Upper lobe of right lung (tissue), 1 donor: ENCODE results near the gene SORBS1. TPM values are rescaled to one million over a fixed set of nuclear protein-coding genes. Genes with fewer than 3 reads are reported as not detected.
A peak's percentile ranks its signal among the peaks of the same experiment; 100 is the strongest.

Experiments used
- ATAC-seq: fragments of 200-7000 bp; cut with Tn5 transposase; one replicate; pipeline ENCODE4 v1.9.1; 2020; ENCODE audit warnings: mild to moderate bottlenecking, moderate library complexity
- DNase-seq: peaks from one replicate; pipeline ENCODE4 v3.0.0-alpha.2; 2020
- H3K27ac ChIP-seq: fragments of 200-600 bp; one replicate; pipeline ENCODE4 v1.8.0; 2022
- H3K27me3 ChIP-seq: fragments of 200-600 bp; one replicate; pipeline ENCODE4 v1.8.0; 2022; ENCODE audit warnings: mild to moderate bottlenecking
- H3K36me3 ChIP-seq: fragments of 200-600 bp; one replicate; pipeline ENCODE4 v1.8.0; 2022
- H3K4me1 ChIP-seq: fragments of 200-600 bp; one replicate; pipeline ENCODE4 v1.8.0; 2022
- H3K4me3 ChIP-seq: fragments of 200-600 bp; one replicate; pipeline ENCODE4 v1.8.0; 2022; ENCODE audit warnings: mild to moderate bottlenecking
- H3K9me3 ChIP-seq: fragments of 200-600 bp; one replicate; pipeline ENCODE4 v1.8.0; 2022
- intact Hi-C: fragments of 100-400 bp; cut with DNase I; formaldehyde crosslinking; loops from one replicate; pipeline ENCODE4 v1.11.0; 2022
- total RNA-seq: library from RNA; stranded (reverse); fragmentation: NEBNext Ultra II Directional; extraction: Animal tissue kit (Norgen Biotek cat#: 25700); gene quantifications from one replicate; pipeline ENCODE4 v1.2.1, GENCODE V29; 2021
- TF ChIP-seq, protein P1 (sequence below): fragments of 200-600 bp; IDR thresholded peaks from one replicate; pipeline ENCODE4 v1.8.0; 2022; ENCODE audit warnings: antibody characterized with exemption
- donor health status: DM: no; HTN: yes; CAD: no; lungs with severe emphysema.

SORBS1 gene
- total RNA-seq, 1 donor from 2014 or later: 50.7 TPM

DNA sequence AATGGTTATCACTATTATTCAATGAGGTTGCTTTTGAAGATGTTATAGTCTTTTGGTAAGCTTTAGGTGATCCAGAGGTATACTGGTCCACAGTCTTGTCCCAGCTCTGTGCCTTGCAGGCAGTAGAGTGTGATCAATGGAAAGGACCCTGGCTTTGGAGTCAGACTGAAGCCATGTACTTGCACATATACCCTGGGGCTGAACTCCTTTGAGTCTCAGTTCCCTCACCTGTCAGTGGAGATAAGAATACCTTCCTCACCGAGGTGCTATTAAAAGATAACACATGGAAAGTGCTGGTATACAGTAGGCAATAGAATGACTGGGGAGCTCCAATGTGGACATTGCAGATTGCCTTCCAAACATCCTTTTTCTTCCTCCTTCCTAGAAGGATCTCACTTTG is 254.3 kb downstream of the SORBS1 start:
- no peaks in the 10 kb centered on the region for H3K27me3 ChIP-seq
- no peak for ATAC-seq
- TF ChIP-seq, protein P1, sequence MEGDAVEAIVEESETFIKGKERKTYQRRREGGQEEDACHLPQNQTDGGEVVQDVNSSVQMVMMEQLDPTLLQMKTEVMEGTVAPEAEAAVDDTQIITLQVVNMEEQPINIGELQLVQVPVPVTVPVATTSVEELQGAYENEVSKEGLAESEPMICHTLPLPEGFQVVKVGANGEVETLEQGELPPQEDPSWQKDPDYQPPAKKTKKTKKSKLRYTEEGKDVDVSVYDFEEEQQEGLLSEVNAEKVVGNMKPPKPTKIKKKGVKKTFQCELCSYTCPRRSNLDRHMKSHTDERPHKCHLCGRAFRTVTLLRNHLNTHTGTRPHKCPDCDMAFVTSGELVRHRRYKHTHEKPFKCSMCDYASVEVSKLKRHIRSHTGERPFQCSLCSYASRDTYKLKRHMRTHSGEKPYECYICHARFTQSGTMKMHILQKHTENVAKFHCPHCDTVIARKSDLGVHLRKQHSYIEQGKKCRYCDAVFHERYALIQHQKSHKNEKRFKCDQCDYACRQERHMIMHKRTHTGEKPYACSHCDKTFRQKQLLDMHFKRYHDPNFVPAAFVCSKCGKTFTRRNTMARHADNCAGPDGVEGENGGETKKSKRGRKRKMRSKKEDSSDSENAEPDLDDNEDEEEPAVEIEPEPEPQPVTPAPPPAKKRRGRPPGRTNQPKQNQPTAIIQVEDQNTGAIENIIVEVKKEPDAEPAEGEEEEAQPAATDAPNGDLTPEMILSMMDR: no peak
- DNase-seq: no peak
- peaks cover 14% of the 10 kb centered on the region for H3K4me1 ChIP-seq
- intact Hi-C loops: no loop called here
- H3K36me3 ChIP-seq: no peaks in the 10 kb centered on the region
- no peak overlapping the region for H3K4me3 ChIP-seq
- no peak overlapping the region for H3K27ac ChIP-seq
- no peaks in the 10 kb centered on the region for H3K9me3 ChIP-seq

DNA sequence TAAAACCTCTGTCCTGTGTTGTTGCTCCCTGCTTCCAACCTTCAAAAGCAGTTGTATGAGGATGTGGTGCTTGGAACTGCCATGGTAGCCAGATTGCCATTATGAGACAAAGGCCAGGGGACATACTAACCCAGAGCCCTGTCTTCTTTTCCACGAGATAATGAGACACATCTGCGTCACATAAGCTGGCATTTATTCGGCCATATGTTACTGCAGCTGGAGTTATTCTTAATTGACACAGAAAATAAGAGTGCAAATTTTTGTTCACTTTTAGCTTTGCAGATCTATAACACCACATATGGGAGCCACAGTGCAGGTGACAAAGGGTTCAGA is 254.9 kb downstream of the SORBS1 start:
- intact Hi-C loops: no loop called here
- Histone ChIP-seq H3K9me3 (no peaks in the 10 kb centered on the region), H3K27me3 (no peaks in the 10 kb centered on the region), H3K4me1 (peaks cover 13% of the 10 kb centered on the region), H3K4me3 (no peak overlapping the region), H3K36me3 (no peaks in the 10 kb centered on the region), H3K27ac (no peak overlapping the region)
- DNase-seq (no peak), ATAC-seq (no peak)
- TF ChIP-seq, protein P1: no peak

DNA sequence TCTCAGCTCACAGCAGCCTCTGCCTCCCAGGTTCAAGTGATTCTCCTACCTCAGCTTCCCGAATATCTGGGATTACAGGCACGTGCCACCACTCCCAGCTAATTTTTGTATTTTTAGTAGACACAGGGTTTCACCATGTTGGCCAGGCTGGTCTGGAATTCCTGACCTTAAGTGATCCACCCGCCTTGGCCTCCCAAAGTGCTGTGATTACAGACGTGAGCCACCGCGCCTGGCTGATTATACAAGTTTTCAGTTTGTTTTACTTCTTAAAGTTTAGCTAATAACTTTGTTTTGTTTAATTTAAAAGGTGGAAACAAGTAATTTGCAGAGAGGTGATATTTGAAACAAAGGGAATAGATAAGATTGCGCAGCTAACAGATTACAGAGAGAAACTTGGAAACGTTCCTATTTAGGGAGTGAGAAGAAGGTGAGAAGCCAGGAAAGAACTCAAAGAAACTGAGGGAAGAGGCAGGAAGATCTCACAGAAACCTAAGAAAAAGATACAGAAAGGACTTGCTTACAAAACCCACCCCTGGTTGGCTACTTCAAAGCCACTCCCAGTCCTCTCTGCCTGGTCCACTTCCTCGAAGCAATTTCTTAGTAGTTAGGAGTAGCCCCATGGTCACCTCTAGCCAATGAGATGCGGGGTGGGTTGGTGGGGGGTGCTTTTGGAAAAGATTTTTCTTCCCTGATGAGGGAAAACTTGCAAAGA is 255.4 kb downstream of the SORBS1 start:
- H3K27ac ChIP-seq: no peak overlapping the region
- intact Hi-C loops: no loop called here
- no peak for DNase-seq

DNA sequence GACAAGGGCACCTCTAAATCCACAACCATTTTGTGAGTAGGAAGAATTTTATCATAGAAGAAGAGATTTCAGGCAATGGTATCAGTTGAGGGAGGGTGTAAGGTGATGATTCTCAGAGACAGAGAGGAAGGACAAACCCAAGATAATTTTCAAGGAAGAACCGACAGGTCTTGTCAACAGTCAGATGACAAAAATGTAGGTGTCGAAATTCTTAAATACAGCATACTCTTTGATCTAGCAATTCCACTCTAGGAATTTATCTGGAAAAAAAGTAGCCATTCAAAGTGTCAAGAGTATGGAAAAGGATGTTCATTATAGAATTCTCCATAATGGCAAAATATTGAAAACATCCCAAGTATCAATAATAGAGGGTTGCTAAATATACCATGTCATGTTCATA is 256.2 kb downstream of the SORBS1 start:
- Histone ChIP-seq H3K4me1 (peaks cover 8% of the 10 kb centered on the region), H3K27me3 (no peaks in the 10 kb centered on the region), H3K27ac (no peak overlapping the region), H3K4me3 (no peak overlapping the region), H3K9me3 (no peaks in the 10 kb centered on the region), H3K36me3 (no peaks in the 10 kb centered on the region)
- intact Hi-C loops: no loop called here
- DNase-seq: no peak
- ATAC-seq: no peak
- TF ChIP-seq, protein P1: no peak

More for the DNA sequence above, 255.4 kb downstream of the SORBS1 start:
- peak; percentile 35 for ATAC-seq
- Histone ChIP-seq H3K27me3 (no peaks in the 10 kb centered on the region), H3K4me1 (peaks cover 13% of the 10 kb centered on the region), H3K9me3 (no peaks in the 10 kb centered on the region), H3K36me3 (no peaks in the 10 kb centered on the region), H3K4me3 (no peak overlapping the region)
- TF ChIP-seq, protein P1: no peak

DNA sequence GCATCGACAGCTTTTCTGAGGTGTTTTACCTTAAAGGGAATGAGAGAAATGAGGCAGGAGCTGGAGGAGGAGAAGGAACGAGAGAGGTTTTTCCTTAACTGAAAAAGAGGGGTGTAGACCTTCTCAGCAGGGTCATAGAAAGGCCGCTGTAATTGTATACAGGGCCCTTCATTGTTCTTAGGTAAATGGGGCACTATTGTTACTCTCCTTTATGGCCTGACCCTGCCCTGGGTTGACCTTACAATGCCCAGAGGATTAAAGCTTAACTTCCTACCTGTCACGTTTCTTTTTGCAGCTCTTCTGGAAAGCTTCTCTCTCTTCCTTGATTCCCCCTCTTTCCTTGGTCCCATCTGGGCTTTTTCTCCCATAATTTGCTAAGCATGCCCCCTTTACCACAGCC is 256.7 kb downstream of the SORBS1 start:
- Histone ChIP-seq H3K4me1 (peaks cover 6% of the 10 kb centered on the region), H3K4me3 (no peak overlapping the region), H3K27ac (no peak overlapping the region), H3K36me3 (no peaks in the 10 kb centered on the region), H3K27me3 (no peaks in the 10 kb centered on the region), H3K9me3 (no peaks in the 10 kb centered on the region)
- DNase-seq (no peak), ATAC-seq (no peak)
- TF ChIP-seq, protein P1: no peak
- intact Hi-C loops: no loop called here

DNA sequence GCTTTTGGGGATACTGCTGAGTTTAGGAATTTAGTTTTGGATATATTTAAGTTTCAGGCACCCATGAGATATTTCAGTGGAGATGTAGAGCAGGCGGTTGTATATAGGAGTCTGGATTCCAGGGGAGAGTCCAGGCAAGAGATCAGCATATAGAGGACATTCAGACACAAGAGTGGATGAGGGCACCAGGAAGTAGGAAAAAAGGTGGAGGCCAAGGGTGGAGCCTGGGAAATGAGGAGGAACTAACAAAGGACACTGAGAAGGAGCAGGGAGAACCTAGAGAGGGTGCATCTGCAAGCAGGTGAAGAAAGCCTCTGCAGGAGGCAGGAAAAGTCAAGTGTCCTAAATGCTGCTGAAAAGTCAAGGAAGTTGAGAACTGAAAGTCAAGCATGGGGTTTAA is 257.2 kb downstream of the SORBS1 start:
- intact Hi-C loops: no loop called here
- H3K36me3 ChIP-seq: no peaks in the 10 kb centered on the region
- DNase-seq (no peak), ATAC-seq (no peak)
- H3K4me3 ChIP-seq: no peak overlapping the region
- H3K27ac ChIP-seq: no peak overlapping the region
- H3K4me1 ChIP-seq: peaks cover under 1% of the 10 kb centered on the region
- no peaks in the 10 kb centered on the region for H3K9me3 ChIP-seq
- no peaks in the 10 kb centered on the region for H3K27me3 ChIP-seq
- TF ChIP-seq, protein P1: no peak
